Stimulated activated CD4-positive, alpha-beta T cell treated with anti-CD3 and anti-CD28 coated beads, Interleukin-1b, Interleukin-23, amount 100 ng/mL, for 48 hours (primary cell): ENCODE data around the gene LRRC75B.

Experiments
- DNase-seq: peaks from one replicate; pipeline ENCODE4 v3.0.0-alpha.2; 2020

LRRC75B gene

DNA sequence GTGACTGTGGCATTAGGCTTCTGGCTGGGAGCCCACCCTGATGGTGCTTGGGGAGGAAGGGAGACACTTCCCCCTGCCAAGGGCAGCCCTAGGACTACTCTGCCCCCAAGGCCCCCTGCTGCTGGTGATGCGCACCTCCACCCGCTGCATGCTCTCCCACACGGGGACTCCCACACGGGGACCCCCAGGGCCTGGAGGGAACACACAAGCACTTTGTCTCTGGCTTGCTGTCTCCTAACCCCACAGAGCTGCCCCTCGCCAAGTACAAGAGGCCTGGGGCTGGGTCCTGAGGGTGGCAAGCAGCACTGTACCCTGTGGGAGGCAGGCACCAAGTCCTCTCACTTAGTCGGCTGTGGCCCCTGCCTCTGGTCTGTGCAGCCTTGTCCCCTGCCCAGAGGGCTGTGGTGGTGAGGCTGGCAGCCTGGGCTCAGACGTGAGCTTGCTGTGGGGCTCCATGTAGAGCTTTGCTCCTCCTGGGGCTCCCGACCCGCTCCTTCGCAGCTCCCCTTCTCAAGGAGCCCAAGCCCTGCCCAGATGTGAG lies 7.9 kb downstream of the LRRC75B start:
- no peak for DNase-seq

DNA sequence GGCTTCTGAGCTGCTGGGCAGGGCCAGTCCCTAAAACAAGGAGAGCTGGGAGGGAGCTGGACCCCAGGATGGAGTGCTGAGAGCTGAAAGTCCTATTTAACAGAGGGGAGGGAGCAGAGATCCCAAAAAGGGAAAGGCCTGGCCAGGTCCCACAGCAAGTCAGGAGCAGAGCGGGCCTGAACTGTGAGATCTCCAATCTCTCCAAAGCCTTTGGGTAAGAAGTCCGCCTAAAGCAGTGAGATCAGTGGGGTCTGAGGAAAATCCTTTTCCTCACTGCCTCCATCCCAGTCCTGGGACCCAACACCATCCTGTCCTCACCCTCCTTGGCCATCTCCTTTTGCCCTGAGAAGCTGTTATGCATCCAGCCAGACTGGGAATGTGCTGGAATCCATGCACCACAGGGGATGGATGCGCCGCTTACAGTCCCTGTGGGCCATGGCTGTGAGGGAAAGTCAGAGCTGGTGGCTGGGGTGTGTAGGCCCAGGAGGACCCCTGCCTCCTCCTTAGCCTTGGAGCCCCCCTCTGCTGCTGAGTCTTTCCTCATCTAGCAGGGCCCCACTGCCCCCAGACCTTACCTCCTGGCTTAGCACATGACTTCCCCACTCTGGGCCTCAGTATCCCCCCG lies 8.6 kb downstream of the LRRC75B start:
- no peak for DNase-seq

DNA sequence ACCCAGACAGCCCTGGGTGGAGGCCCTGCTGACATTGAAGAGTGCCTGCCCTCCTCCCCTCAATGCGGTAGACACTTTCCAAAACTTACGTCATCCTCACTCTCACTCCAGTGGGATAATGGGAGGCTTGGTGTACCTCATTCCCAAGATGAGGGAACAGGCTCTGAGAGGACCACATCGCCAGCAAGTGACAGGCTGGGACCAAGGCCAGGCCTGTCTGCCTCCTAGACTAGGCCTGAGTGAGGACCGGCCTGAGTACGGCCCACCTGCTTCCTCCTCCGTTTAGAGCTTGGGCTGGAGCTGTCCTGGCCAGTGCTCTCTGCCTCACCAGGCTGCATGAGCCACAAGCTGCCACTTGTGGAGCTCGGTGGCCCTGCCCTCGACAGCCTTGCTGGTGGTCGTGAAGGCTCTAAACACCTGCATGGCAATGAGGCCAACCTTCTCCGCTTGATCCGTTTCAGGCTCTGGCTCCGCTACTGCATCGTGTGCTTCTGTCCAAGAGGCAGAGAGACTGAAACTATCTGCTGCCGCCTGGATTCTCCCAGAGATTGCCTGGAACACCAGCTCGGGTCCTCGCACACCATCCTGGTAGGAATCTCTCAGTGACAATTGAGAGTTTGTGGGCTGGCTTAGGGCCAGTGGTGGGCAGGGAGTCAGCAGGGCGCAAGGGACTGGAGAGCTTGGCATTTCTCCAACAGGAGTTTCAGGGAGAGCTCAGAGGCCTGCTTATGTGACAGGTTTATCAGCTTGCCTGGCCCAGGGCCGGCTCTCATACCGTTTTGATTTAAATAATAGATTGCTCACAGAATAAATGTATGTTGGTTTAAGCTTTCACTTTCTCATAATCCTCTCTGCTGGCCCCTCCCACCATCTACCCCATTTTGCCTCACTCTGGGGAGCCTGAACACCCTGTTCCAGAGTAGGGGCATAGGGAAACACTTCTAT lies 9.4 kb downstream of the LRRC75B start:
- no peak for DNase-seq

DNA sequence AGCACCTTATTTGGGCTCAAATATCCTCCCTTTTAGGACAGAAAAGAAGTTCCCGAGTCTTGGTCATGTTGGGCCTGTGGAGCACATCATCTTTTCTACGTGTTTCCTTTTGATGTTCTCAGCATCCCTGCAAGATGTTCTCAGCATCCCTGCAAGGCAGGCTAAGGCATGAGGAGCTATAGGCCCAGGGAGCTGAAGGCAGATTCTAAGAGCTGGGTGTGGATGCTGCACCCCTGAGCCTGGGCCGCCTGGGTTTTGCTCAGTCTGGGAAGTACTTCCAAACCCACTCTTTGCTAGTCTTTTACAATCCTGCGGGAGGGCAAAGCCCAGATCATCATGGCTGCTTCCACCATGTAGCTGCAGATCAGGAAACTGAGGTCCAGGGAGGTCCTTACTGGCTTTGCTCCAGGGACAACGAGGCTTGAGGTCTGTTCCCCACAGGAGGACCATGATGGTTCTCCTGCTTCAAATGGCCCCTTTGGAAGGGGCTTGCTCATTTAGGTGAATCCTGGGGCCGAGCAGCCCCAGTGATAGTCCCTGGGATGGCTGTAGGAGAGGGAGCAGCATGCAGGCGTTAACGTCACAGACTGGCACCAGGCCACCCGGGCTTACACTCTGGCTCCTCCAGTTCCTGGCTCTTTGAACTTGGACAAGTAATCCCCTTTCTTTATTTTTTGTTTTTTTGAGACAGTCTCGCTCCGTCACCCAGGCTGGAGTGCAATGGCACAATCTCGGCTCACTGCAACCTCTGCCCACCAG lies 10.6 kb downstream of the LRRC75B start:
- DNase-seq: no peak

DNA sequence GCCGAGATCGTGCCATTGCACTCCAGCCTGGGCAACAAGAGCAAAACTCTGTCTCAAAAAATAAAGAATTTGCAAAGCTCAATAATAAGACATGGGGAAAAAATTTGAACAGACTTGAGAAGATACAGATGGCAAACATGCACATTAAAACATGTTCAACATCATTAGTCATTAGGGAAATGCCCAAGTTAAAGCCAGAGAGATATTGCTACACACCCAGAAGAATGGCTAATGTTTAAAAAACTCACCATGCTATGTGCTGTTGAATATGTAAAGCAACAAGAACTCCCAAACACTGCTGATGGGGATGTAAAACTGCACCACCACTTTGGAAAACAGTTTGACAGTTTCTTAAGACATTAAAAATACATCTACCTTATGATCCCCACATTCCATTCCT lies 12.6 kb downstream of the LRRC75B start:
- DNase-seq: no peak

DNA sequence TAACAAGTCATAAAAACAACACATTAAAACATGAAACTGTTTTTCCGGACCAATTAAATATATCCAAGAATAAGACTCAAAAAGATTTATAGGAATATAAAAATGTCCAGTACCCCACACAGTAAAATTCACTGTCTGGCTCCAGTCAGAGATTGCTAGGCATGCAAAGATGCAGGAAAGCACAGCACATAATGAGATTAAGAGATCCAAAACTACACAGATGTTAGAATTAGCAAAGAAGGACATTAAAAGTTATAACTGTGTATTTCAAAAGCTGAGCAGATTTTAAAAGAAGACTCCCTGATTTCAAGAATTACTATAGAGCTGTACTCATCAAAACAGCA lies 13.6 kb downstream of the LRRC75B start:
- no peak for DNase-seq

DNA sequence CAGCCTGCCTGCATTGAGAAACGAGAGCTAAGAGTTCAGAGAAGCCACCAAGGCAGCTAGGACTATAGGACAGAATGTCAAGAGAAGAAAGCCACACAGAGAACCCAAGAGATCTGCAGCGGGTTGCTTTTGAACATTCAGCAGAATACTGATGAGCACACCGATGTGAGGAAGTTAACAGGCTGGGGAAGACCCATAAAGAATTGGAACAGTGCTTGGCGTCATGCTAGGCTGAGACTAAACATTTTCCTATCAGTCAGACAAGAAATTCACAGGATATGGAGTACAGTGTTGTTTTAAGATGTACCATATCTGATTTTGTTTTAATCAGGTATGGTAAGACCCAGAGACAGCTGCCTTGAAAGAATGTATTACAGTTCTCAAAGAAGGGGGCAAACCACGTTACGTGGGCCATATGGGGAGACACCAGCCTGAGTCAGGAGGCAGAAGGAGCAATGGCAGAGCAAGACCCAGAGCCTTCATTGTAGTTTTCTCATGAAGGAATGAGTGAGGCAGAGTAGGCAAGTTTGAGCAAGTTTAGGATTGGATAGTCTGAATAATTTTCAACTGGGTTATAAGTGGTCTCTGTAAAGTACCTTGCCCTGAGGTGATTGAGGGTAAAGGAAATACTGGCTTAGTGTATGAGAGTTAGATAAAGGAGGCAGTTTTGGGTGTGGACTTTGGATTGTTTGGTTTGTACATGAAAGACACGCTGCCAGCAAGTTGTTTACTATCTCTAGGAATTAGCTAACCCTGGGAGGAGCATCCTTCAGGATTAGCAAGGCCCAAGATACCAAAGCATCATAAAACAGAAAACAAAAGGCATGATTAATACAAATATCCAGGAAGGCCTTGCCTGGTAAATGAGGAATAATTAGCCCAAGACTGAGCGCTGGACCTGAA lies 14.3 kb downstream of the LRRC75B start:
- no peak for DNase-seq

DNA sequence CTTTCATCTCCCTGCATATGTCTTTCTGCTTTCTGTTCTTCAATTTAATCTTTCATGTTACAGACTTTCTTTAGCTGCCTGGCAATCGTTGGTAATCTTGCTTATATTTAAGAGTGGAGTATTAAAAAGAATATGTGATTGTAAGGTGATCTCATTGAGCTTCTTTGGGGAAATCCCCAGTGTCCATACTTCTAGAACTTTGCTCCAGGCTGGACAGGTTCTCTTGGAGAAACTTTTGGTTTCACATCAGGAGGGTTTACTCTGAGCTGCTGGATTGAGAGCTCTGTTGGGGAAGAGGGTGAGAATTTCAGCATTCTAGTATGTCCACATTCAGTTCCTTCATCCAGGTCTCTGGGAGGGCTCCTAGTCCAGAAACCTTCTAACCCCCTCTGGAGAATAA lies 16.1 kb downstream of the LRRC75B start:
- no peak for DNase-seq

DNA sequence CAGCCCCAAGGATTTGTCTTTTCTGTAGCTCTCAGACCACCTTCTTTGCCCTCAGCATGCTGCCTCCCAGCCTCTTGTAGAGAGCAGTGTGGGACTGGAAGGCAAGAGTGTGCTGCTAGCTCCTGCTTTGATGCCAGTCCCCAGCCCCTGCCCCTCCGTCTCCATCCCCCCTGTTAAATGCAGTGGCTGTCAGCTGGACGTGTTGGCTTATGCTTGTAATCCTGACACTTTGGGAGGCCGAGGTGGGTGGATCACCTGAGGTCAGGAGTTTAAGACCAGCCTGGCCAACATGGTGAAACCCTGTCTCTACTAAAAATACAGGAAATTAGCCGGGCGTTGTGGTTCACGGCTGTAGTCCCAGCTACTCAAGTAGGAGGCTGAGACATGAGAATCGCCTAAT lies 21.6 kb downstream of the LRRC75B start:
- DNase-seq: no peak

DNA sequence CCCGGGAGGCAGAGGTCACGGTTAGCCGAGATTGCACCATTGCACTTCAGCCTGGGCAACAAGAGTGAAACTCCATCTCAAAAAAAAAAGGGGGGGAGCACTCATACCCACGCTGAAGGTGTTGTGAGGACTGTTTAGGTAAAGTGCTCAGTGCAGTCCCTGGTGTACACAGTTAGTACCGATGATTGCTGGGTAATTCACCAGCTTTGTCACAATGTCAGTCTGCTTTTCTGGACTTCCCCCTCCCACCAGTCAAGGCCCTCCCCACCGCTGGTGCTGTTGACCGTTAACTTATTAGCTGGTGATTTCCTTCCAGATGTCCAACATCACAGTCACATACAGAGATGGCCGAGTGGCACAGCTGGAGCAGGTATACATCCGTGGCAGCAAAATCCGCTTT lies 25.2 kb downstream of the LRRC75B start:
- DNase-seq: no peak

DNA sequence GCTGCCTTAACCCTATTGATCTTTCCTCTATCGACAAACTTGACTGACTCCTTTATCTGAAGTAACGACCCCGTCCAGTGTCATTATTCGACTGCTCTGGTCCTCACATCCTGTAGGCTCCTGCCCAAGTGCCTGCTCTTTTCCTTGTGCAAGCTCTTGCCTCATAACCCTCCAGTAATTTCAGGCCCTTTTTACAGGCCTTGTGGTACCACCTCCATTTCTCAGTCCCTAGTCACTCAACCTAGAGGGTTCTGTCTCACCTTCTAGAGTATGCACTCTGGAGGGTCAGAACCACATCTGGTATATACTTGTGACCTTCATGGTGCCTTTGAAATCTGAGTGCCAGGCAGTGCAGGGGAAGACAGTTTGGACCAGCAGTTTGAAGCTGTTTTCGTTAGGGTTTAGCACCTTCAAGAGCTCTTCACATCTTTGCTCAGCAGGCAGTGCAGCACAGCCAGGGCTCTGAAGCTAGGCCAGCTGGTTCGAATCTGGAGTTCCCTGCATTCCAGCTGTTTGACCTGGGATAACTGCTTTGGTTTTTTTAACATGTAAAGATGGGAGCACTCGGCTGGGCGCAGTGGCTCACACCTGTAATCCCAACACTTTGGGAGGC lies 25.9 kb downstream of the LRRC75B start:
- no peak for DNase-seq

DNA sequence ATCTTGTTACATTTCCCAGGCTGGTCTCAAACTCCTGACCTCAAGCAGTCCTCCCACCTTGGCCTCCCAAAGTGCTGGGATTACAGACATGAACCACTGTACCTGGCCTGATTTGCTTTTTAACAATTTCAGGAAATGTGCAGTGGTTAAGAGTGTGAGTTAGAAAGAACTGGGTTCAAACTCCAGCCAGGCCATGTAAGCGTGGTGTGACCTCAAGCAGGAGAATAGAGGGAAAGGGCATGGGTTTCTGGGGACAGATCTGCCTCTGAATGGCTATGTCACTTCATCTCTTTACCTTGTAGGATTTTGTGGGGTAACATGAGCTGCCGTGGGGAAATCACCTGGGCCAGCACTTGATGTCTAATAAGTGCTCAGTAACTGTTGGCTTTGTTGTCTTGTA lies 27.8 kb downstream of the LRRC75B start:
- no peak for DNase-seq

DNA sequence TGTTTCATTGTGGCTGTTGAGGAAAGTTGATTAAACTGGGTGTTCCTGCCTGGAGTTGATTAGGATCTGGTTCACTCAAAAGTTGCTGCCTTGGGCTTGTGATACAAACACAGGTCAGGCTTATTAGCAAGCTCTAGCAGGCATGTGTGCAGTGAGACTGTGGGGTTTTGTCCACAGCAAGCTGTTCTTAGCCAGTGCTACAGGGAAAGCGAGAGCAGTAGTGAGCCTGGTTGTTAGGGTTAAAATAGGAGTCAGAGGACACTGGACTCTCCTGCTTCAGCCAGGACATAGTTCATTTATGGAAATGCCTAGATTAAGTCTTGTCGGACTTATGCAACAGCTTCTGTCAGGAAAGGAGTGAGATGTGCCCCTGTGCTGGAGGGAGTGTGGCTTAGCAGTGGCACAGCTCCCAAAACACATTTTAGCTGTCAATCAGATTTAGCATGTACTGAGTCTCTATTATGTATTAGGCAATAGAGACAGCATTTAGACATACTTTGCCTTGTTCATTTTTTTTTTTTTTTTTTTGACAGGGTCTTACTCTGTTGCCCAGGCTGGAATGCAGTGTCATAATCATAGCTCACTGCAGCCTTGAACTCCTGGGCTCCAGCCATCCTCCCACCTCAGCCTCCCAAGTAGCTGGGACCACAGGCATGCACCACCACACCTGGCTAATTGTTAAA lies 28.4 kb downstream of the LRRC75B start:
- no peak for DNase-seq

DNA sequence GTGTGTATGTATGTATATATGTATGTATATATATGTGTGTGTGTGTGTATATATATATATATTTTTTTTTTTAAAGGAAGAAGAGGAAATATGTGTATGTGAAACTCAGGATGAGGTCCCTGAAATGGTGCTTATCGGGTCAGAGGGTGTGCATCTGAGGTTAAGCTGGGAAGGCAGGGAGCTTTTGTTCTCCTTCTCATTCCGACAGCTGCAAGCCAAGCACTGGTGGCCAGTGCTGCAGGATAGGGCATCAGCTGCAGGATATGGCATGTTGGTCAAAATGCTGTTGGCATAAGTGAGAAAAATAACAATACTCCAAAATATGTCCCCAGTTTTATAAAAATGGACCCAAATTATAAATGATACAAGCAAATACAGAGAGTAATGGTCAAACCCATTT lies 29.6 kb downstream of the LRRC75B start:
- no peak for DNase-seq

DNA sequence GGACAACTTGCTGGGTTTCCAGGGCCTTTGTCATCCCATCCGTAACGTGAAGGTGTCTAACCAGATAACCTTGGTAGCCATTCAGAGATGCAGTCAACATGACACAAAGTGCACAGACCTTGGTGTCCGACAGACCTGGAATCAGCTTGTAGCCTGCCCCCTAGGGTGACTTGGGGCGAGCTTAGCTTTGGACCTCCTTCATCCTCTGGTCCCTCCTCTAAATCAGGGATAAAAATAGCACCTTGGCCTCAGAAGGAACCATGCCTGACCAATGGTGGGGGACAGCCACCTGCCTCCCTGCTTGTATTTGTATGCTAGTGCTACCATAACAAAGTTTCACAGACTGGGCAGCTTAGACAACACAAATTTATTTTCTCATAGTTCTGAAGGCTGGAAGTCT lies 33.4 kb downstream of the LRRC75B start:
- DNase-seq: no peak

DNA sequence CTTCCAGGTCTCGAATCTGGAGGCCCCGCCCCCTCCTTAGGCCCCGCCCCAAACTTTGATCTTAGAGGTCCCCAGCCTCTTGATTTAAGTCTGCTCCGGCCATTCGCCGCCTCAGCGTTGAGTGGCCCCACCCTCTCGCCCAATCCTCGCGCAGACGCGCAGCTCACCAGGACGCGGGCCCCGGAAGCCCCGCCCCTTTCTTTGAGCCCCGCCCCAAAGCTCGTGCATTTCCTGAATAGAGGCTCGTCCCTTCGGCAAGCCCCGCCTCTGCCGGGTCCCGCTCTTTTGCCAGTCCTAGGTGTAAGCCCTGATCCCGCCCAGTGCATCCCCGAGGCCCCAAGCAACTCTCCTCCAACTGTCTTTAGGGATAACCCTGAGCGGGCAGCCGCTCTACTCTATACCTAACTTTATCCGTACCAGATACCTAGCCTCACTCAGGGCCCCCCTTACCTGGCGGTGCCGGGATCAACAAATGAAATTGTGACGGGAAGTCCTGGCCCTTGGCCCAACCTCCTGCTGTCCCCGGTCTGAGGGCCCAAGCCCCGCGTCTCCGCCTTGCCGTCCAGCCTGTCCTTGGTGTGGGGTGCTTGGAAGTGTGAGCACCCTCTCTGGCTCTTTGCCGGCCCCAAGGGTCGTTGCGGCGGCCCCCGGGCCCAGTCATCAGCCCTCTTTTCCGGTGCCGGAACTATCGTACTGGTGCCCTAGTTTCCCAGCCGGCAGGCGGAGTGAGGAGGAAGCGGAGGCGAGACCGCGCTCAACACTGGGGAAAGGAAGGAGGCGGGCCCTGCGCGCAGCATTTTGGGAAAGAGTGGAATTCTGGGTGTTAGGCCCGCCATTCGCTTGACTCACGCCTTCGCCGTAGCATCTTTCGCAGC lies 37.5 kb downstream of the LRRC75B start, which contains the start of gene SNRPD3:
Gene SNRPD3 (plus strand): TSS at position 835 of the 875 bp plus-strand sequence. CDS start 1,676 bp downstream, outside the sequence.
- peak; percentile 100 for DNase-seq

DNA sequence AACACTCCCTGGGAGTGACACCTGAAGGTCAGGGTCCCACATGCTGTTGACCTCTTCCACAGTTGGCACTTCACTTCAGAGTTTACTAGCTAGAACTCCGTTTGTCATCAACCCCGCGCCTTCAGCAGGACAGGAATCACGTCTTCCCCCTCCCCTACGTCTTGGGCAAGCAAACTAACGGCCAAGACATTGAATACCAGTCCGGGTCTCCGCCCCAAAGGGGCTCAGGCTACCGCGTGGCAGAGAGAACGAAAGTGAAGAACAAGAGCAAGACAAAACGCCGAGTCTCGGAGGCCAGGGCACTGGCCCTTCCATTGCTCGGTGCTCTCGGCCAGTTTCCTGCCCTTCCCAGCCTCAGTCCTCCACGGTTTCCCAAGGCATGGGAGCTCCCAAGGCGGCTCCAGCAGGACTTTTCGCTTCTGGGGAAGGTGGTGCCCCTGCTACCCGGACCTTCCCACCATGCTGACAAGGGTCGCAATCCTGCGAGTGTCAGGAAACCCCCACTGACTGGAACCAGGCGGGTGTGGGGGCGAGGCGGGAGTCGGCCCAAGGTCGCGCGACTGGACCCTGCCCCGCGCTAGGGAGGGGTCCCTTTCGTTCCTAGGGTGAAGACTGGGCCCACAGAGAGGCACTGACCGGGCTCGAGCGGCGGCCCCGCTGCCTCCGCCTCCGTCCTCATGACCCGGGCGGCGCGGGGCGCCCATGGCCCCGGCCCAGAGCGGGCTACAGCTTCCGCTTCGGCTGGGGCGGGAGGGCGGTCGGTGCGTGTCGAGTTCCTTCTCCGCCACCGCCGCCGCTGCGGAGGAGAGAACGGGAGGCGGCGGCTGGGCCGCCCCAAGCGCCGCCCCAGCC lies 38.3 kb downstream of the LRRC75B start, which contains the start of gene GUCD1:
Gene GUCD1 (minus strand): TSS at position 826 of the 852 bp plus-strand sequence. CDS start 147 bp downstream, at position 679.
- DNase-seq: peak; percentile 23

DNA sequence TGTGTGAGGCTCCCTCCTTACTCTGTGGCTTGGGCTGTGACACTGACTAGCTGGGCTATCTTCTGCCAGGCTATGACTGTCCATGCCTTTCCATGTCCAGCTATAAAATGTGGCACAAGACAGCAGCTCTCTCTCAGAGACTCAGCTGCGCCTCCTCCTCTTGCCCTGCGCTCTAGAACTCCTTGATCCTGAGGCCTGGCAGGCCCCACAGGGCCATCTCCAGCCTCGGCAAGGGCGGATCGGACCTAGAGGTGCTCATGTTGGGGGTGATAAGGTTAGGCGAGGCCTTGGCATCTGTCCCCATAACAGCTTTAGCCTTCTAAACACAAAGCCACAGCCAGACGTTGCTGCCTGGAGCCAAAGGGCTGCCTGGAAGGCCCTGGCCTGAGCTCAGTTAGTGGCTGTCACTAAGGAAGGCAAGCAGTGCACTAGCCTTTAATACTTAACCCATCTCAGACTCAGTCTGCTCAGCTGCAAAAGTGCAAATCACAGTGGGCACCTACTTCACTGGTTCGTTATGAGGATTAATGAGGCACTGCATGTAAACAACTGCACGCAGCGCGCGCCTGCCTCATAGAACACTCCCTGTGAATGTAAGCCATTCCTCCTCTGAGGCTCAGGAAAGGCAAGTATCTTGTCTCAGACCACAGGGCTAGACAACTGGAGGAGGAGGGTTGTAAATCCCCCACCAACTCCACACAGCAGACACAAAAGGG lies 39.1 kb downstream of the LRRC75B start:
- no peak for DNase-seq
